ENCODE measurements around the gene OR11H7. TPM values are rescaled to one million over a fixed set of nuclear protein-coding genes. Genes with fewer than 3 reads are reported as not detected.
"Not testable (repeated sequence)": the region's sequence is repeated elsewhere in the genome, so short reads cannot be mapped to it uniquely, and the experiment has no call there.

OR11H7 gene
- total and polyA plus RNA-seq, 7 experiments from 2014 or later: not detected

DNA sequence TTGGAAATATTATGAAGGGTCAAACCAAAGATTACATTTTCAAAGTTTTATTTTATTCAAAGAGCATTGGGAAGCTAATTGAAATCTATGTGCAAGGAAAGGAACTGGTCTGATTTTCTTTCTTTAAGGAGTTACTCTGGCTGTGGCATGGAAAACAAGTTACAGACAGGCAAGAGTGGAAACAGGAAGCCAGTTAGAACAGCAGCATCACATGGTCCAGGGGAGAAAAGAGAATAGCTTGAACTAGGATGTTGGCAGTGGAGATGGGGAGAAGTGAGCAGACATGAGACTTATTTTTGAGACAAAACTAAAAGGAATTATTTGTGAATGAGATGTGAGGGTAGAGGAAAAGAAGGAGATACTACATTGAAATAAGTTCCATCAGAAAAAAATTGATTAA, 34.7 kb upstream of the OR11H7 start:
- ChIA-PET CTCF (no interaction called here), POLR2A (no interaction called here)
- Histone ChIP-seq H3K4me3 (ENCODE audit: low read length) (no peak overlapping the region), H3K4me1 (ENCODE audit: control insufficient read depth in 2 of 2, insufficient read depth in 2 of 2, low read length in 2 of 2) (no peaks in the 10 kb centered on the region), H3K36me3 (ENCODE audit: control insufficient read depth in 2 of 3, insufficient read depth in 3 of 3, low read length in 3 of 3) (no peaks in the 10 kb centered on the region), H3K27ac (ENCODE audit: low read depth, low read length) (no peak overlapping the region), H3K9me3 (ENCODE audit: control insufficient read depth in 2 of 3, low read length in 3 of 3) (no peaks in the 10 kb centered on the region), H3K27me3 (ENCODE audit: control insufficient read depth in 2 of 2, insufficient read depth in 2 of 2, low read length in 2 of 2) (no peaks in the 10 kb centered on the region)
- H3K36me3 Mint-ChIP-seq: no peaks in the 10 kb centered on the region
- ATAC-seq: no peak
- no peak overlapping the region for H3K4me3 Mint-ChIP-seq
- peaks cover 0 to 2% (median 0%) of the 10 kb centered on the region in 7 donors for H3K4me1 Mint-ChIP-seq
- intact Hi-C loops (cut with micrococcal nuclease): no loop called here
- peaks cover 3 to 20% (median 10%) of the 10 kb centered on the region in 5 donors for H3K27me3 Mint-ChIP-seq
- H3K9me3 Mint-ChIP-seq: no peaks in the 10 kb centered on the region
- no peak overlapping the region for H3K27ac Mint-ChIP-seq
- DNase-seq: no peak

GRCh38 chr14:20195170-20195569, 33.6 kb upstream of the OR11H7 start:
- ATAC-seq; H3K36me3 Mint-ChIP-seq; H3K27me3 ChIP-seq (ENCODE audit: control insufficient read depth in 2 of 2, insufficient read depth in 2 of 2, low read length in 2 of 2); intact Hi-C loops (cut with micrococcal nuclease); H3K27ac Mint-ChIP-seq; H3K27ac ChIP-seq (ENCODE audit: low read depth, low read length); H3K9me3 Mint-ChIP-seq; DNase-seq; H3K4me1 ChIP-seq (ENCODE audit: control insufficient read depth in 2 of 2, insufficient read depth in 2 of 2, low read length in 2 of 2); H3K9me3 ChIP-seq (ENCODE audit: control insufficient read depth in 2 of 3, low read length in 3 of 3); H3K36me3 ChIP-seq (ENCODE audit: control insufficient read depth in 2 of 3, insufficient read depth in 3 of 3, low read length in 3 of 3); H3K4me3 Mint-ChIP-seq; POLR2A ChIA-PET; H3K4me1 Mint-ChIP-seq; CTCF ChIA-PET; H3K4me3 ChIP-seq (ENCODE audit: low read length): not testable (repeated sequence)
- H3K27me3 Mint-ChIP-seq: peaks cover 3 to 27% (median 10%) of the 10 kb centered on the region in 5 donors

DNA sequence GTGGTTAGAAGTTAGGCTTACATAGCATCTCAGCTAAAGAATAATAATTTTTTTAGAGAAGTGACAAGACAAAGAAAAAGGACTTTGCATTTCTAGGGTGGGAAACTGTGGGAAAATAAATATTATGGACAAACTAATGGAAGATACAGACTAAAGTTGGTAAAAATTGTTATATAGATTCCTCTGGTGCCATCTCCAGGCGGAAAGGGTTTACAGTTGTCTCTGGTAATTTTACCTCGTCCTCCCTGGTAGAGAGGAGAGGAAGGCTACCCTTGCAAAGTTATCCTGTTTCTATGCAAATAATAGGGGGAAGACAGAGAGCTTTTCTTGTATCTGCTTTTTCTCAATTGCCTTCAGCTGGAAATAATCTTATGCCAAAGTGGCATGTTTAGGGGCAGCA, 32.9 kb upstream of the OR11H7 start:
- DNase-seq: peak in 1 of 9 donors; percentile 12
- H3K36me3 Mint-ChIP-seq: no peaks in the 10 kb centered on the region
- peaks cover 3 to 27% (median 10%) of the 10 kb centered on the region in 5 donors for H3K27me3 Mint-ChIP-seq
- intact Hi-C loops (cut with micrococcal nuclease): no loop called here
- no peak overlapping the region for H3K27ac ChIP-seq (ENCODE audit: low read depth, low read length)
- no peak overlapping the region for H3K4me3 ChIP-seq (ENCODE audit: low read length)
- POLR2A ChIA-PET: no interaction called here
- ATAC-seq: no peak
- CTCF ChIA-PET: no interaction called here
- H3K4me3 Mint-ChIP-seq: no peak overlapping the region
- H3K36me3 ChIP-seq (ENCODE audit: control insufficient read depth in 2 of 3, insufficient read depth in 3 of 3, low read length in 3 of 3): no peaks in the 10 kb centered on the region
- H3K4me1 Mint-ChIP-seq: no peaks in the 10 kb centered on the region
- no peak overlapping the region for H3K27ac Mint-ChIP-seq
- no peaks in the 10 kb centered on the region for H3K9me3 ChIP-seq (ENCODE audit: control insufficient read depth in 2 of 3, low read length in 3 of 3)
- no peaks in the 10 kb centered on the region for H3K27me3 ChIP-seq (ENCODE audit: control insufficient read depth in 2 of 2, insufficient read depth in 2 of 2, low read length in 2 of 2)
- no peaks in the 10 kb centered on the region for H3K4me1 ChIP-seq (ENCODE audit: control insufficient read depth in 2 of 2, insufficient read depth in 2 of 2, low read length in 2 of 2)
- H3K9me3 Mint-ChIP-seq: no peaks in the 10 kb centered on the region

GRCh38 chr14:20197459-20197858, 31.3 kb upstream of the OR11H7 start:
- no peak for ATAC-seq
- no peak overlapping the region for H3K27ac Mint-ChIP-seq
- CTCF ChIA-PET: no interaction called here

GRCh38 chr14:20198991-20199390, 29.8 kb upstream of the OR11H7 start:
- no peaks in the 10 kb centered on the region for H3K4me1 ChIP-seq (ENCODE audit: control insufficient read depth in 2 of 2, insufficient read depth in 2 of 2, low read length in 2 of 2)
- peaks cover 3 to 33% (median 16%) of the 10 kb centered on the region in 5 donors for H3K27me3 Mint-ChIP-seq
- no peaks in the 10 kb centered on the region for H3K27me3 ChIP-seq (ENCODE audit: control insufficient read depth in 2 of 2, insufficient read depth in 2 of 2, low read length in 2 of 2)
- ChIA-PET CTCF (no interaction called here), POLR2A (no interaction called here)
- no peak for ATAC-seq
- intact Hi-C loops (cut with micrococcal nuclease): no loop called here
- no peaks in the 10 kb centered on the region for H3K4me1 Mint-ChIP-seq
- H3K36me3 Mint-ChIP-seq: no peaks in the 10 kb centered on the region
- no peaks in the 10 kb centered on the region for H3K9me3 Mint-ChIP-seq
- H3K9me3 ChIP-seq (ENCODE audit: control insufficient read depth in 2 of 3, low read length in 3 of 3): no peaks in the 10 kb centered on the region
- H3K27ac Mint-ChIP-seq: no peak overlapping the region
- DNase-seq: no peak
- H3K4me3 Mint-ChIP-seq: no peak overlapping the region
- H3K27ac ChIP-seq (ENCODE audit: low read depth, low read length): no peak overlapping the region
- H3K4me3 ChIP-seq (ENCODE audit: low read length): no peak overlapping the region
- no peaks in the 10 kb centered on the region for H3K36me3 ChIP-seq (ENCODE audit: control insufficient read depth in 2 of 3, insufficient read depth in 3 of 3, low read length in 3 of 3)

More at GRCh38 chr14:20197459-20197858, 31.3 kb upstream of the OR11H7 start:
- DNase-seq: no peak
- Mint-ChIP-seq H3K27me3 (peaks cover 3 to 30% (median 12%) of the 10 kb centered on the region in 5 donors), H3K36me3 (no peaks in the 10 kb centered on the region), H3K4me3 (no peak overlapping the region), H3K9me3 (no peaks in the 10 kb centered on the region), H3K4me1 (no peaks in the 10 kb centered on the region)
- no peaks in the 10 kb centered on the region for H3K9me3 ChIP-seq (ENCODE audit: control insufficient read depth in 2 of 3, low read length in 3 of 3)
- no peaks in the 10 kb centered on the region for H3K36me3 ChIP-seq (ENCODE audit: control insufficient read depth in 2 of 3, insufficient read depth in 3 of 3, low read length in 3 of 3)
- H3K4me3 ChIP-seq (ENCODE audit: low read length): no peak overlapping the region
- no peaks in the 10 kb centered on the region for H3K27me3 ChIP-seq (ENCODE audit: control insufficient read depth in 2 of 2, insufficient read depth in 2 of 2, low read length in 2 of 2)
- H3K27ac ChIP-seq (ENCODE audit: low read depth, low read length): no peak overlapping the region
- POLR2A ChIA-PET: no interaction called here
- intact Hi-C loops (cut with micrococcal nuclease): no loop called here
- no peaks in the 10 kb centered on the region for H3K4me1 ChIP-seq (ENCODE audit: control insufficient read depth in 2 of 2, insufficient read depth in 2 of 2, low read length in 2 of 2)

DNA sequence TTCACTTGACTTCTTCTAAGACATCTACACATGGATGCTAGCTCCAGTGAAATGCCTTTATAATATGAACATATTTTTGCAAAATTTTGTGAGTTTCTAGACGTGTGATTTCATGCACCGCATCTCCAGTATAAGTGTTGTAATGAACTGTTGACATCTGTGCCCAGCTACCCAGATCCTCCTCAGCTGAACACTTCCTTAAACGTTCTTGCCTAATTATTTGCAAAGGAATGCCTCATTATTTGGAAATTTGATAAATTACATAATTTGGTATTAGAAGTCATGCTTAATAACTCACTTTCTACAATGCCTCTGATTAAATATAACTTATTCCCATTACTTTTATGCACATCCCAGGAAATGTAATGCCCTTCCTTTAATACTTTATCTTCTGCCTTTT, 24.1 kb upstream of the OR11H7 start:
- POLR2A ChIA-PET: no interaction called here

DNA sequence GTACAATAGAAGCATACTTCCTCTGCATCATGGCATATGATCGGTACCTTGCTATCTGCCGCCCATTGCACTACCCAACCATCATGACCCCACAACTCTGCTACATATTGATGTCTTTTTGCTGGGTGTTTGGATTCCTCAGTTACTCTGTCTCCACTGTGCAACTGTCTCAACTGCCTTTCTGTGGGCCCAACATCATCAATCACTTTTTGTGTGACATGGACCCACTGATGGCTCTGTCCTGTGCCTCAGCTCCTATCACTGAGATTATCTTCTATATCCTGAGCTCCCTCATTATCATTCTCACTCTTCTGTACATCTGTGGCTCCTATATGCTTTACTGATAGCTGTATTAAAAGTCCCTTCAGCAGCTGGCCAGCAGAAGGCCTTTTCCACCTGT, 19.2 kb upstream of the OR11H7 start:
- Histone ChIP-seq H3K27ac (ENCODE audit: low read depth, low read length) (no peak overlapping the region), H3K9me3 (ENCODE audit: control insufficient read depth in 2 of 3, low read length in 3 of 3) (no peaks in the 10 kb centered on the region), H3K27me3 (ENCODE audit: control insufficient read depth in 2 of 2, insufficient read depth in 2 of 2, low read length in 2 of 2) (peaks cover 0 to 2% of the 10 kb centered on the region in 2 donors), H3K4me3 (ENCODE audit: low read length) (no peak overlapping the region), H3K4me1 (ENCODE audit: control insufficient read depth in 2 of 2, insufficient read depth in 2 of 2, low read length in 2 of 2) (no peaks in the 10 kb centered on the region), H3K36me3 (ENCODE audit: control insufficient read depth in 2 of 3, insufficient read depth in 3 of 3, low read length in 3 of 3) (no peaks in the 10 kb centered on the region)
- no peak for DNase-seq
- no peaks in the 10 kb centered on the region for H3K4me1 Mint-ChIP-seq
- ATAC-seq: no peak
- peaks cover 0 to 8% (median 0%) of the 10 kb centered on the region in 11 donors for H3K9me3 Mint-ChIP-seq
- ChIA-PET CTCF (no interaction called here), POLR2A (no interaction called here)
- H3K27ac Mint-ChIP-seq: no peak overlapping the region
- peaks cover 0 to 23% (median 12%) of the 10 kb centered on the region in 5 donors for H3K27me3 Mint-ChIP-seq
- intact Hi-C loops (cut with micrococcal nuclease): no loop called here
- H3K4me3 Mint-ChIP-seq: no peak overlapping the region
- H3K36me3 Mint-ChIP-seq: peaks cover 0 to 5% (median 0%) of the 10 kb centered on the region in 5 donors

More for the DNA sequence above, 24.1 kb upstream of the OR11H7 start:
- H3K27ac ChIP-seq (ENCODE audit: low read depth, low read length): no peak overlapping the region
- H3K27ac Mint-ChIP-seq: no peak overlapping the region
- no peaks in the 10 kb centered on the region for H3K9me3 ChIP-seq (ENCODE audit: control insufficient read depth in 2 of 3, low read length in 3 of 3)
- intact Hi-C loops (cut with micrococcal nuclease): no loop called here
- H3K36me3 ChIP-seq (ENCODE audit: control insufficient read depth in 2 of 3, insufficient read depth in 3 of 3, low read length in 3 of 3): no peaks in the 10 kb centered on the region
- H3K4me1 Mint-ChIP-seq: no peaks in the 10 kb centered on the region
- CTCF ChIA-PET: no interaction called here
- peaks cover 0 to 27% (median 16%) of the 10 kb centered on the region in 5 donors for H3K27me3 Mint-ChIP-seq
- no peak for ATAC-seq
- H3K4me1 ChIP-seq (ENCODE audit: control insufficient read depth in 2 of 2, insufficient read depth in 2 of 2, low read length in 2 of 2): no peaks in the 10 kb centered on the region
- H3K4me3 ChIP-seq (ENCODE audit: low read length): no peak overlapping the region
- H3K4me3 Mint-ChIP-seq: no peak overlapping the region
- peaks cover 0 to 2% of the 10 kb centered on the region in 2 donors for H3K27me3 ChIP-seq (ENCODE audit: control insufficient read depth in 2 of 2, insufficient read depth in 2 of 2, low read length in 2 of 2)
- DNase-seq: no peak
- peaks cover 0 to 5% (median 0%) of the 10 kb centered on the region in 5 donors for H3K36me3 Mint-ChIP-seq
- peaks cover 0 to 6% (median 0%) of the 10 kb centered on the region in 11 donors for H3K9me3 Mint-ChIP-seq

Measured in naive thymus-derived CD4-positive, alpha-beta T cell (primary cell).